Loucy (cell line): Measurements from ENCODE around the gene ROBO1.

Experiments used
- H2AFZ ChIP-seq: fragments of 200-600 bp; sonication (generic); 2 replicates; pipeline ENCODE4 v1.6.0; 2016; ENCODE audit warnings: antibody characterized with exemption, mild to moderate bottlenecking, low read length, moderate library complexity
- H3F3A ChIP-seq: fragments of 200-600 bp; 2 replicates; pipeline ENCODE4 v1.6.0; 2016; ENCODE audit warnings: antibody characterized with exemption, low read depth, mild to moderate bottlenecking
- H3K27me3 ChIP-seq: fragments of 200-600 bp; sonication (generic); 2 replicates; pipeline ENCODE4 v1.6.1; 2014; ENCODE audit warnings: low read length, mild to moderate bottlenecking; ENCODE audit not compliant: insufficient read depth, poor library complexity, severe bottlenecking
- H3K36me3 ChIP-seq: fragments of 200-600 bp; sonication (generic); 2 replicates; pipeline ENCODE4 v1.6.1; 2016; ENCODE audit warnings: low read length; ENCODE audit not compliant: insufficient read depth
- H3K4me1 ChIP-seq: fragments of 200-600 bp; sonication (generic); 2 replicates; pipeline ENCODE4 v1.5.1; 2014; ENCODE audit warnings: low read length, mild to moderate bottlenecking; ENCODE audit not compliant: insufficient read depth, poor library complexity, severe bottlenecking
- H3K4me2 ChIP-seq: fragments of 200-600 bp; sonication (generic); 2 replicates; pipeline ENCODE4 v1.6.0; 2014; ENCODE audit warnings: antibody characterized with exemption, low read length, low read depth, mild to moderate bottlenecking; ENCODE audit not compliant: poor library complexity, severe bottlenecking
- H3K4me3 ChIP-seq: fragments of 200-600 bp; sonication (generic); 2 replicates; pipeline ENCODE4 v1.5.1; 2014; ENCODE audit warnings: low read length, mild to moderate bottlenecking, mixed read lengths; ENCODE audit not compliant: poor library complexity, severe bottlenecking
- H3K79me2 ChIP-seq: fragments of 200-600 bp; sonication (generic); 2 replicates; pipeline ENCODE4 v1.6.1; 2014; ENCODE audit warnings: low read length; ENCODE audit not compliant: insufficient read depth
- H3K9ac ChIP-seq: fragments of 200-600 bp; sonication (generic); 2 replicates; pipeline ENCODE4 v1.6.0; 2014; ENCODE audit warnings: mild to moderate bottlenecking, low read depth, low read length, moderate library complexity; ENCODE audit not compliant: poor library complexity, severe bottlenecking
- H3K9me2 ChIP-seq: fragments of 200-600 bp; sonication (generic); replicated peaks from 2 replicates; pipeline ENCODE4 v1.6.1; 2016; ENCODE audit warnings: low read depth, low read length, mixed read lengths
- H3K9me3 ChIP-seq: fragments of 200-600 bp; sonication (generic); 2 replicates; pipeline ENCODE4 v1.6.1; 2014; ENCODE audit warnings: mild to moderate bottlenecking, antibody characterized with exemption, low read length, low read depth; ENCODE audit not compliant: insufficient read depth
- H4K20me1 ChIP-seq: fragments of 200-600 bp; sonication (generic); 2 replicates; pipeline ENCODE4 v1.6.0; 2014; ENCODE audit warnings: antibody characterized with exemption, low read length, mild to moderate bottlenecking; ENCODE audit not compliant: insufficient read depth, poor library complexity, severe bottlenecking
- EZH2phosphoT487 ChIP-seq: fragments of 200-600 bp; IDR thresholded peaks from 2 replicates; pipeline ENCODE4 v1.6.1; 2018; ENCODE audit warnings: antibody characterized with exemption, mild to moderate bottlenecking, moderate library complexity, borderline replicate concordance
- TF ChIP-seq, protein P1 (sequence below): fragments of 200-600 bp; sonication (generic); conservative IDR thresholded peaks from 2 replicates; pipeline ENCODE4 v1.5.1; 2014; ENCODE audit warnings: mild to moderate bottlenecking, antibody characterized with exemption, low read length

ROBO1 gene

DNA sequence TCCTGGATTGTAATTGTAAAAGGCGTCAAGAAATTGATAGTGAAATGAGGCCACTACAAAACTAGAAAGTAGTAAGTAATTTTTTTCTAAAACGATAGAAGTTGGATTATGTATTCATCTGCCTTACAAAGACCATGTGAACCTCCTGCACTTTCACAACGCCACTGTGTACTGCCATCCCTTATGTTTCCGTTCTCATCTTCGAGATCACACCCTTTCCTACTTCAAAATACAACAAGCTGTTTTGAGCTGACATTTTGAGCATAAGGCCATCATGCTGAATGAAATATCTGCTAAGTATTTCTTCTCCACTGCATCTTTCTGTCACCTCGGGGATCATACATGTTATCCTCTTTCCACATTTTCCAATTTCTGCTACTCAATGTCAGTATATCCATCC is 885.5 kb downstream of the ROBO1 start:
- no peaks in the 10 kb centered on the region for H3K27me3 ChIP-seq
- H2AFZ ChIP-seq = no peak overlapping the region
- no peak overlapping the region for H3K9ac ChIP-seq
- no peaks in the 10 kb centered on the region for H3K36me3 ChIP-seq
- no peaks in the 10 kb centered on the region for H3K9me3 ChIP-seq
- no peaks in the 10 kb centered on the region for H3K9me2 ChIP-seq
- no peaks in the 10 kb centered on the region for H4K20me1 ChIP-seq
- H3K79me2 ChIP-seq = no peaks in the 10 kb centered on the region
- H3K4me1 ChIP-seq = no peaks in the 10 kb centered on the region
- no peak overlapping the region for H3K4me3 ChIP-seq
- H3K4me2 ChIP-seq = no peak overlapping the region
- TF ChIP-seq EZH2phosphoT487 = no peak
- TF ChIP-seq, protein P1, sequence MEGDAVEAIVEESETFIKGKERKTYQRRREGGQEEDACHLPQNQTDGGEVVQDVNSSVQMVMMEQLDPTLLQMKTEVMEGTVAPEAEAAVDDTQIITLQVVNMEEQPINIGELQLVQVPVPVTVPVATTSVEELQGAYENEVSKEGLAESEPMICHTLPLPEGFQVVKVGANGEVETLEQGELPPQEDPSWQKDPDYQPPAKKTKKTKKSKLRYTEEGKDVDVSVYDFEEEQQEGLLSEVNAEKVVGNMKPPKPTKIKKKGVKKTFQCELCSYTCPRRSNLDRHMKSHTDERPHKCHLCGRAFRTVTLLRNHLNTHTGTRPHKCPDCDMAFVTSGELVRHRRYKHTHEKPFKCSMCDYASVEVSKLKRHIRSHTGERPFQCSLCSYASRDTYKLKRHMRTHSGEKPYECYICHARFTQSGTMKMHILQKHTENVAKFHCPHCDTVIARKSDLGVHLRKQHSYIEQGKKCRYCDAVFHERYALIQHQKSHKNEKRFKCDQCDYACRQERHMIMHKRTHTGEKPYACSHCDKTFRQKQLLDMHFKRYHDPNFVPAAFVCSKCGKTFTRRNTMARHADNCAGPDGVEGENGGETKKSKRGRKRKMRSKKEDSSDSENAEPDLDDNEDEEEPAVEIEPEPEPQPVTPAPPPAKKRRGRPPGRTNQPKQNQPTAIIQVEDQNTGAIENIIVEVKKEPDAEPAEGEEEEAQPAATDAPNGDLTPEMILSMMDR = no peak
- no peaks in the 10 kb centered on the region for H3F3A ChIP-seq

DNA sequence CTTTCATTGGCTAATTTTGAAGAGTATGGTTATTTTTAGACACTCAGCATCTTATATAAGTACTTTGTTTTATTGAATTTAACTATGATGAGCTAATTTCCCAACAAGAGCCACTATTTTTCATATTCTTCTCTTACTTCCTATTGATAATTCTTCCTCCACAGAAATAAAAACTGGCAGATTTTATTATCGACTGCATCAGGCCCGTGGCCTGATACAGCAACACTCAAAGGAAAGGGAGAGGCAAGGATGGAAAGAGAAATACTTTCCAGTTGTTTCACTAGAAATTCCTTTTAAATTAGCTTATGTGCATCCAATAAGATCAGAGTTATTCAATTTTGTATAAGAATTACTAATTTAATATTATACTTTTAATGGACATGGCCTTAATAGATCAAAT is 886.3 kb downstream of the ROBO1 start:
- no peaks in the 10 kb centered on the region for H3K9me3 ChIP-seq
- no peak overlapping the region for H3K4me2 ChIP-seq
- TF ChIP-seq EZH2phosphoT487 = no peak
- TF ChIP-seq, protein P1 = no peak
- no peaks in the 10 kb centered on the region for H3K4me1 ChIP-seq
- no peaks in the 10 kb centered on the region for H3K27me3 ChIP-seq
- H3K9me2 ChIP-seq = no peaks in the 10 kb centered on the region
- no peaks in the 10 kb centered on the region for H3K36me3 ChIP-seq
- H3K79me2 ChIP-seq = no peaks in the 10 kb centered on the region
- H2AFZ ChIP-seq = no peak overlapping the region
- H3K4me3 ChIP-seq = no peak overlapping the region
- H3F3A ChIP-seq = no peaks in the 10 kb centered on the region
- H4K20me1 ChIP-seq = no peaks in the 10 kb centered on the region
- no peak overlapping the region for H3K9ac ChIP-seq

DNA sequence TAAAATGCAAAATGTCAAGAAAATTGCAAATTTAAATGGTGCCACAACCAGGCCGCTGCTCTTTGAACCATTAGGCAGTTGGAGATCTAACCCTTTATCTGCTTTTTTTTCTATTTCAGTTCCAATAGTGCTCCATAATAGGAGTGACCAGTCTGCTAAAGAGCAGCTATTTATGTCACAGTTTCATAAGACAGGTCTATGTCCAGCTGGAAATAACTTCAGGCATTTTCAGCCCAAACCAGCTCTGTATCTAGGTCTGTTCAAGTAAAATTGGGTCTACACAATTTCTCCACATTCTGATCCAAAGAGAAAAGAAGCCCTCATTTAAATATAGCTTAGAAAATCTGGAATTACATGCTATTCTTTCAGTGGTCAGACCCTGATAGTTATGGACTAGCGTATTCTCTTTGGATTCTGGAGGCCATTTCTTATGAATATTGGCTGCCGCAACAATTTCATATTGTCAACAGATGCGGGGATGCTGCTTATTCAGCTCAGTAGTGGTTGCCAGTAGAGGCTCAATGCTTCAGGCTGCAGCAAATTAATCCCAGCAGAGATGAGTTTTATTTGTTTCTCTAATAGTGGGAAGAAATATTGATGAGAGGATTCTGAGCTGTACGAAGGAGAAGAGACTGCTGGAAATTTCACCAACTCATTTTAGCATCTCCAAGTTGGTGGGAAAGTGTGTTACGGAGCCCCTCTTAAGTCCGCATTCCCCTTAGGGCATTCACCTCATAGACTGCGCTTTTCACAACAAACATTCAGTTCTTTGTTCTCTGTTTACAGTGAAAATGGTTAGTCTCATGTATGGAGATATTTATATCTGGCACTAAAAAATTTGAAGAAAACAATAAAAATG is 887.0 kb downstream of the ROBO1 start:
- Histone ChIP-seq H3K4me2 (no peak overlapping the region), H4K20me1 (no peaks in the 10 kb centered on the region), H3K36me3 (no peaks in the 10 kb centered on the region), H3K9ac (no peak overlapping the region), H3K4me3 (no peak overlapping the region), H2AFZ (no peak overlapping the region), H3K9me3 (no peaks in the 10 kb centered on the region), H3K79me2 (no peaks in the 10 kb centered on the region), H3K9me2 (no peaks in the 10 kb centered on the region), H3K4me1 (no peaks in the 10 kb centered on the region), H3F3A (no peaks in the 10 kb centered on the region), H3K27me3 (no peaks in the 10 kb centered on the region)
- TF ChIP-seq, protein P1 = no peak
- TF ChIP-seq EZH2phosphoT487 = no peak
